ENCODE data around the gene EFR3B. TPM values are rescaled to one million over a fixed set of nuclear protein-coding genes. Genes with fewer than 3 reads are reported as not detected.
A peak's percentile ranks its signal among the peaks of the same experiment; 100 is the strongest.

Gene EFR3B
- total RNA-seq, 1 experiment from 2014 or later = 8.9 TPM

DNA sequence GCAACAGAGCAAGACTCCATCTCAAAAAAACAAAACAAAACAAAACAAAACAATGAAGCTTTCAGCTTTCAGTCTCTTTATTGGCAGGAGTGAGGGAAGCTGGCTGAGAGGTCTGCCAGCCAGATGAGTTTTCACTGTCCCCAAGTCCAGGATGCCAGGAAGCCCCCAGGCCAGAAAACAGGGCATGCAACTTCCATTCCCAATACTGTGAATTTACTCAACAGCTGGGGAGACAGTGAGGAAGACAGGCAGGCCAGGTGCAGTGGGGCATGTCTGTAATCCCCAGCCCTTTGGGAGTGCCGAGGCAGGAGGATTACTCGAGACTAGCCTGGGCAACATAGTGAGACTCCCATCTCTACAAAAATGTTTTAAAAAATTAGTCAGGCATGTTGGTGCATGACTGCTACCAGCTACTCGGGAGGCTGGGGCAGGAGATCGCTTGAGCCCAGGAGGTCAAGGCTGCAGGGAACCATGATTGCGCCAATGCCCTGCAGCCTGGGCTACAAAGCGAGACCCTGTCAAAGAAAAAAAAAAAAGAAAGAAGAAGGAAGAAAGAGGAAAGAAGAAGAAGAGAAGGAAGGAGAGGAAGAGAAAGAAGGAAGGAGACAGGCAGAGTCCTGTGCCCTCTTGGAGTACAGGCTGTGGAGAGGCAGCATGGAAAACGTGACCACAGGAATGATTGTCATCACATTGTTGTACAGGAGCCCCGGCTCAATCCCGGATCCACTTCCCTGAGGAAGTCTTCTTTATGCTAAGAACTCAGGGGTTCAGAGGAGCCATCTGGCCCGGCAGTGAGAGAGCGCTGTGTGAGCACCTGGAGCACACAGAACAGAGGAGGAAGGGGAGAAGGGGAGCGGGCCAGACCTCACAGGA lies 155.7 kb downstream of the EFR3B start:
- ChIA-PET POLR2A (no interaction called here), CTCF (interaction anchor here (0.6 to 3.6 kb wide), 10 partner anchors 9 to 584 kb away, joined by 3 to 22 read pairs (median 4); partner anchors contain the start of gene EFR3B)
- H3K36me3 Mint-ChIP-seq = no peaks in the 10 kb centered on the region
- peaks cover 8% of the 10 kb centered on the region for H3K4me1 Mint-ChIP-seq
- H3K9me3 Mint-ChIP-seq = no peaks in the 10 kb centered on the region
- no peak overlapping the region for H3K4me3 Mint-ChIP-seq
- no peak overlapping the region for H3K27ac Mint-ChIP-seq
- DNase-seq (ENCODE audit: low spot score) = no peak
- TF ChIP-seq, protein P1, sequence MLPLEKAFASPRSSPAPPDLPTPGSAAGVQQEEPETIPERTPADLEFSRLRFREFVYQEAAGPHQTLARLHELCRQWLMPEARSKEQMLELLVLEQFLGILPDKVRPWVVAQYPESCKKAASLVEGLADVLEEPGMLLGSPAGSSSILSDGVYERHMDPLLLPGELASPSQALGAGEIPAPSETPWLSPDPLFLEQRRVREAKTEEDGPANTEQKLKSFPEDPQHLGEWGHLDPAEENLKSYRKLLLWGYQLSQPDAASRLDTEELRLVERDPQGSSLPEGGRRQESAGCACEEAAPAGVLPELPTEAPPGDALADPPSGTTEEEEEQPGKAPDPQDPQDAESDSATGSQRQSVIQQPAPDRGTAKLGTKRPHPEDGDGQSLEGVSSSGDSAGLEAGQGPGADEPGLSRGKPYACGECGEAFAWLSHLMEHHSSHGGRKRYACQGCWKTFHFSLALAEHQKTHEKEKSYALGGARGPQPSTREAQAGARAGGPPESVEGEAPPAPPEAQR (CRISPR knock-in tag; IDR thresholded peaks at IDR 0.05) = no peak
- TF ChIP-seq, protein P2, sequence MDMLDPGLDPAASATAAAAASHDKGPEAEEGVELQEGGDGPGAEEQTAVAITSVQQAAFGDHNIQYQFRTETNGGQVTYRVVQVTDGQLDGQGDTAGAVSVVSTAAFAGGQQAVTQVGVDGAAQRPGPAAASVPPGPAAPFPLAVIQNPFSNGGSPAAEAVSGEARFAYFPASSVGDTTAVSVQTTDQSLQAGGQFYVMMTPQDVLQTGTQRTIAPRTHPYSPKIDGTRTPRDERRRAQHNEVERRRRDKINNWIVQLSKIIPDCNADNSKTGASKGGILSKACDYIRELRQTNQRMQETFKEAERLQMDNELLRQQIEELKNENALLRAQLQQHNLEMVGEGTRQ (CRISPR knock-in tag; IDR thresholded peaks at IDR 0.05) = 0 out of 2 replicates have a peak, but pooled peaks have one; percentile 40
- TF ChIP-seq, protein P3, sequence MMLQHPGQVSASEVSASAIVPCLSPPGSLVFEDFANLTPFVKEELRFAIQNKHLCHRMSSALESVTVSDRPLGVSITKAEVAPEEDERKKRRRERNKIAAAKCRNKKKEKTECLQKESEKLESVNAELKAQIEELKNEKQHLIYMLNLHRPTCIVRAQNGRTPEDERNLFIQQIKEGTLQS (CRISPR knock-in tag; conservative IDR thresholded peaks at IDR 0.05) = no peak
- TF ChIP-seq ESRRA (CRISPR knock-in tag; IDR thresholded peaks at IDR 0.05; ENCODE audit: borderline replicate concordance) (no peak), ZNF263 (CRISPR knock-in tag; IDR thresholded peaks at IDR 0.05; ENCODE audit: low read depth) (peak; percentile 61; the same call in 1 of the 2 replicates), MYBL2 (CRISPR knock-in tag; IDR thresholded peaks at IDR 0.05) (no peak), CBFB (CRISPR knock-in tag; IDR thresholded peaks at IDR 0.05; ENCODE audit: low read depth) (no peak), KAT7 (CRISPR knock-in tag; IDR thresholded peaks at IDR 0.05; ENCODE audit: borderline replicate concordance) (no peak), ZNF671 (CRISPR knock-in tag; IDR thresholded peaks at IDR 0.05) (no peak), ZNF121 (CRISPR knock-in tag; IDR thresholded peaks at IDR 0.05) (0 out of 2 replicates have a peak, but pooled peaks have one; percentile 11)
- TF ChIP-seq, protein P4, sequence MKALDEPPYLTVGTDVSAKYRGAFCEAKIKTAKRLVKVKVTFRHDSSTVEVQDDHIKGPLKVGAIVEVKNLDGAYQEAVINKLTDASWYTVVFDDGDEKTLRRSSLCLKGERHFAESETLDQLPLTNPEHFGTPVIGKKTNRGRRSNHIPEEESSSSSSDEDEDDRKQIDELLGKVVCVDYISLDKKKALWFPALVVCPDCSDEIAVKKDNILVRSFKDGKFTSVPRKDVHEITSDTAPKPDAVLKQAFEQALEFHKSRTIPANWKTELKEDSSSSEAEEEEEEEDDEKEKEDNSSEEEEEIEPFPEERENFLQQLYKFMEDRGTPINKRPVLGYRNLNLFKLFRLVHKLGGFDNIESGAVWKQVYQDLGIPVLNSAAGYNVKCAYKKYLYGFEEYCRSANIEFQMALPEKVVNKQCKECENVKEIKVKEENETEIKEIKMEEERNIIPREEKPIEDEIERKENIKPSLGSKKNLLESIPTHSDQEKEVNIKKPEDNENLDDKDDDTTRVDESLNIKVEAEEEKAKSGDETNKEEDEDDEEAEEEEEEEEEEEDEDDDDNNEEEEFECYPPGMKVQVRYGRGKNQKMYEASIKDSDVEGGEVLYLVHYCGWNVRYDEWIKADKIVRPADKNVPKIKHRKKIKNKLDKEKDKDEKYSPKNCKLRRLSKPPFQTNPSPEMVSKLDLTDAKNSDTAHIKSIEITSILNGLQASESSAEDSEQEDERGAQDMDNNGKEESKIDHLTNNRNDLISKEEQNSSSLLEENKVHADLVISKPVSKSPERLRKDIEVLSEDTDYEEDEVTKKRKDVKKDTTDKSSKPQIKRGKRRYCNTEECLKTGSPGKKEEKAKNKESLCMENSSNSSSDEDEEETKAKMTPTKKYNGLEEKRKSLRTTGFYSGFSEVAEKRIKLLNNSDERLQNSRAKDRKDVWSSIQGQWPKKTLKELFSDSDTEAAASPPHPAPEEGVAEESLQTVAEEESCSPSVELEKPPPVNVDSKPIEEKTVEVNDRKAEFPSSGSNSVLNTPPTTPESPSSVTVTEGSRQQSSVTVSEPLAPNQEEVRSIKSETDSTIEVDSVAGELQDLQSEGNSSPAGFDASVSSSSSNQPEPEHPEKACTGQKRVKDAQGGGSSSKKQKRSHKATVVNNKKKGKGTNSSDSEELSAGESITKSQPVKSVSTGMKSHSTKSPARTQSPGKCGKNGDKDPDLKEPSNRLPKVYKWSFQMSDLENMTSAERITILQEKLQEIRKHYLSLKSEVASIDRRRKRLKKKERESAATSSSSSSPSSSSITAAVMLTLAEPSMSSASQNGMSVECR (CRISPR knock-in tag; IDR thresholded peaks at IDR 0.05; ENCODE audit: borderline replicate concordance) = no peak
- H3K27me3 Mint-ChIP-seq (ENCODE audit: low read depth) = no peaks in the 10 kb centered on the region; the same call in 1 of the 2 replicates
- ATAC-seq = peak; percentile 18

DNA sequence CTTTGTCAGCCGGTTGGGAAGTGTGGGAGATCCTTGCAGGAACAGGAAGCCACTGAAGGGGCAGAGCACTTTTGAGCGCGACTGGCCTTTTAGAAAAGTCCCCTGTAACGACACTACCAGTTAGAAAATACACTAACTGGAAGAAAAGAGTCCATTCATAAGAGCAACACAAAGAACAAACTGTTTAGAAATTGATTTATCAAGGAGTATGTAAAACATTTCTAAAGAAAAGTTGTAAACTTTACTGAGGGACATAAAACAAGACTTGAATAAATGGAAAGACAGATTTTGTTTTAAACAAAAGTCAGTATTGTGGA lies 156.3 kb downstream of the EFR3B start:
- peaks cover 8% of the 10 kb centered on the region for H3K4me1 Mint-ChIP-seq
- ChIA-PET CTCF (interaction anchor here (1.3 kb wide), 1 partner anchor 222 kb away, joined by 9 read pairs; no protein-coding TSS in a partner anchor), POLR2A (no interaction called here)
- H3K27ac Mint-ChIP-seq = no peak overlapping the region
- H3K4me3 Mint-ChIP-seq = no peak overlapping the region
- no peaks in the 10 kb centered on the region; the same call in 1 of the 2 replicates for H3K27me3 Mint-ChIP-seq (ENCODE audit: low read depth)
- H3K9me3 Mint-ChIP-seq = no peaks in the 10 kb centered on the region
- H3K36me3 Mint-ChIP-seq = no peaks in the 10 kb centered on the region
- no peak for DNase-seq (ENCODE audit: low spot score)
- no peak for ATAC-seq
- TF ChIP-seq, protein P5, sequence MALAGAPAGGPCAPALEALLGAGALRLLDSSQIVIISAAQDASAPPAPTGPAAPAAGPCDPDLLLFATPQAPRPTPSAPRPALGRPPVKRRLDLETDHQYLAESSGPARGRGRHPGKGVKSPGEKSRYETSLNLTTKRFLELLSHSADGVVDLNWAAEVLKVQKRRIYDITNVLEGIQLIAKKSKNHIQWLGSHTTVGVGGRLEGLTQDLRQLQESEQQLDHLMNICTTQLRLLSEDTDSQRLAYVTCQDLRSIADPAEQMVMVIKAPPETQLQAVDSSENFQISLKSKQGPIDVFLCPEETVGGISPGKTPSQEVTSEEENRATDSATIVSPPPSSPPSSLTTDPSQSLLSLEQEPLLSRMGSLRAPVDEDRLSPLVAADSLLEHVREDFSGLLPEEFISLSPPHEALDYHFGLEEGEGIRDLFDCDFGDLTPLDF (CRISPR knock-in tag; IDR thresholded peaks at IDR 0.05) = no peak
- no peak for TF ChIP-seq ZNF263 (CRISPR knock-in tag; IDR thresholded peaks at IDR 0.05; ENCODE audit: low read depth)
- no peak for TF ChIP-seq SP1 (CRISPR knock-in tag; conservative IDR thresholded peaks at IDR 0.05)
- no peak for TF ChIP-seq NFE2L1 (CRISPR knock-in tag; IDR thresholded peaks at IDR 0.05)
- no peak for TF ChIP-seq ZNF671 (CRISPR knock-in tag; IDR thresholded peaks at IDR 0.05)
- TF ChIP-seq OVOL2 (CRISPR knock-in tag; IDR thresholded peaks at IDR 0.05; ENCODE audit: borderline replicate concordance) = no peak
- TF ChIP-seq ZNF219 (CRISPR knock-in tag; IDR thresholded peaks at IDR 0.05; ENCODE audit: borderline replicate concordance) = no peak
- TF ChIP-seq, protein P6, sequence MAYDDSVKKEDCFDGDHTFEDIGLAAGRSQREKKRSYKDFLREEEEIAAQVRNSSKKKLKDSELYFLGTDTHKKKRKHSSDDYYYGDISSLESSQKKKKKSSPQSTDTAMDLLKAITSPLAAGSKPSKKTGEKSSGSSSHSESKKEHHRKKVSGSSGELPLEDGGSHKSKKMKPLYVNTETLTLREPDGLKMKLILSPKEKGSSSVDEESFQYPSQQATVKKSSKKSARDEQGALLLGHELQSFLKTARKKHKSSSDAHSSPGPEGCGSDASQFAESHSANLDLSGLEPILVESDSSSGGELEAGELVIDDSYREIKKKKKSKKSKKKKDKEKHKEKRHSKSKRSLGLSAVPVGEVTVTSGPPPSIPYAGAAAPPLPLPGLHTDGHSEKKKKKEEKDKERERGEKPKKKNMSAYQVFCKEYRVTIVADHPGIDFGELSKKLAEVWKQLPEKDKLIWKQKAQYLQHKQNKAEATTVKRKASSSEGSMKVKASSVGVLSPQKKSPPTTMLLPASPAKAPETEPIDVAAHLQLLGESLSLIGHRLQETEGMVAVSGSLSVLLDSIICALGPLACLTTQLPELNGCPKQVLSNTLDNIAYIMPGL (CRISPR knock-in tag; IDR thresholded peaks at IDR 0.05) = no peak
- TF ChIP-seq, protein P1 (CRISPR knock-in tag; IDR thresholded peaks at IDR 0.05) = no peak
- TF ChIP-seq, protein P7, sequence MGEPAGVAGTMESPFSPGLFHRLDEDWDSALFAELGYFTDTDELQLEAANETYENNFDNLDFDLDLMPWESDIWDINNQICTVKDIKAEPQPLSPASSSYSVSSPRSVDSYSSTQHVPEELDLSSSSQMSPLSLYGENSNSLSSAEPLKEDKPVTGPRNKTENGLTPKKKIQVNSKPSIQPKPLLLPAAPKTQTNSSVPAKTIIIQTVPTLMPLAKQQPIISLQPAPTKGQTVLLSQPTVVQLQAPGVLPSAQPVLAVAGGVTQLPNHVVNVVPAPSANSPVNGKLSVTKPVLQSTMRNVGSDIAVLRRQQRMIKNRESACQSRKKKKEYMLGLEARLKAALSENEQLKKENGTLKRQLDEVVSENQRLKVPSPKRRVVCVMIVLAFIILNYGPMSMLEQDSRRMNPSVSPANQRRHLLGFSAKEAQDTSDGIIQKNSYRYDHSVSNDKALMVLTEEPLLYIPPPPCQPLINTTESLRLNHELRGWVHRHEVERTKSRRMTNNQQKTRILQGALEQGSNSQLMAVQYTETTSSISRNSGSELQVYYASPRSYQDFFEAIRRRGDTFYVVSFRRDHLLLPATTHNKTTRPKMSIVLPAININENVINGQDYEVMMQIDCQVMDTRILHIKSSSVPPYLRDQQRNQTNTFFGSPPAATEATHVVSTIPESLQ (CRISPR knock-in tag; IDR thresholded peaks at IDR 0.05) = no peak

Data from WTC11 (cell line).